Thoracic aorta (tissue), 2 donors: Measurements from ENCODE around the gene FGGY. TPM values are rescaled to one million over a fixed set of nuclear protein-coding genes. Genes with fewer than 3 reads are reported as not detected.

Source experiments
- ATAC-seq: fragments of 150-250 bp; one replicate; pipeline ENCODE4 v1.8.0; 2017; ENCODE audit warnings: low read depth; ENCODE audit not compliant: insufficient number of reproducible peaks, low FRiP score
- DNase-seq: peaks from one replicate; pipeline ENCODE4 v3.0.0-alpha.2; 2020; ENCODE audit warnings: low spot score
- H3K27ac ChIP-seq, 2 donors: fragments of 200-600 bp; sonication (generic); 1 replicate in 1 of 2; 2 replicates in 1 of 2; pipeline ENCODE4 v1.5.1; 2016; ENCODE audit warnings: mild to moderate bottlenecking in 2 of 2, moderate library complexity in 2 of 2
- H3K27me3 ChIP-seq: fragments of 200-600 bp; sonication (generic); replicated peaks from 2 replicates; pipeline ENCODE4 v1.6.0; 2016; ENCODE audit warnings: mild to moderate bottlenecking; ENCODE audit not compliant: insufficient read depth
- H3K36me3 ChIP-seq: fragments of 200-600 bp; sonication (generic); one replicate; pipeline ENCODE4 v1.5.1; 2016
- H3K4me1 ChIP-seq, 2 donors: fragments of 200-600 bp; sonication (generic); 1 replicate in 1 of 2; 2 replicates in 1 of 2; pipeline versions ENCODE4 v1.5.1 to v1.6.0; 2016; ENCODE audit warnings: low read depth in 2 of 2, mild to moderate bottlenecking in 1 of 2; ENCODE audit not compliant: control insufficient read depth in 1 of 2
- H3K4me3 ChIP-seq: fragments of 200-600 bp; sonication (generic); 2 replicates; pipeline ENCODE4 v1.5.1; 2016; ENCODE audit warnings: mild to moderate bottlenecking
- H3K9me3 ChIP-seq: fragments of 200-600 bp; sonication (generic); 2 replicates; pipeline ENCODE4 v1.5.1; 2016
- total RNA-seq, 2 donors: library from RNA; depleted of rRNA; stranded (reverse); fragments of >200 nt; gene quantifications; one replicate each; pipeline versions ENCODE4 v1.1.0 to v1.2.3, GENCODE V29; 2016
- TF ChIP-seq, protein P1 (sequence below): fragments of 200-600 bp; sonication (generic); IDR thresholded peaks from one replicate; pipeline ENCODE4 v1.5.1; 2019; ENCODE audit warnings: antibody characterized with exemption

FGGY gene
- total RNA-seq, 2 donors from 2014 or later = 6.5 to 9.9 TPM

- H3K4me3 ChIP-seq = no peak overlapping the region
- no peak overlapping the region for H3K27ac ChIP-seq
- H3K4me1 ChIP-seq = peaks cover 0 to 3% of the 10 kb centered on the region in 2 donors
- H3K27me3 ChIP-seq = no peaks in the 10 kb centered on the region
- DNase-seq = no peak
- no peaks in the 10 kb centered on the region for H3K36me3 ChIP-seq
- no peaks in the 10 kb centered on the region for H3K9me3 ChIP-seq
- no peak for ATAC-seq
- TF ChIP-seq, protein P1, sequence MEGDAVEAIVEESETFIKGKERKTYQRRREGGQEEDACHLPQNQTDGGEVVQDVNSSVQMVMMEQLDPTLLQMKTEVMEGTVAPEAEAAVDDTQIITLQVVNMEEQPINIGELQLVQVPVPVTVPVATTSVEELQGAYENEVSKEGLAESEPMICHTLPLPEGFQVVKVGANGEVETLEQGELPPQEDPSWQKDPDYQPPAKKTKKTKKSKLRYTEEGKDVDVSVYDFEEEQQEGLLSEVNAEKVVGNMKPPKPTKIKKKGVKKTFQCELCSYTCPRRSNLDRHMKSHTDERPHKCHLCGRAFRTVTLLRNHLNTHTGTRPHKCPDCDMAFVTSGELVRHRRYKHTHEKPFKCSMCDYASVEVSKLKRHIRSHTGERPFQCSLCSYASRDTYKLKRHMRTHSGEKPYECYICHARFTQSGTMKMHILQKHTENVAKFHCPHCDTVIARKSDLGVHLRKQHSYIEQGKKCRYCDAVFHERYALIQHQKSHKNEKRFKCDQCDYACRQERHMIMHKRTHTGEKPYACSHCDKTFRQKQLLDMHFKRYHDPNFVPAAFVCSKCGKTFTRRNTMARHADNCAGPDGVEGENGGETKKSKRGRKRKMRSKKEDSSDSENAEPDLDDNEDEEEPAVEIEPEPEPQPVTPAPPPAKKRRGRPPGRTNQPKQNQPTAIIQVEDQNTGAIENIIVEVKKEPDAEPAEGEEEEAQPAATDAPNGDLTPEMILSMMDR = no peak
Observed at GRCh38 chr1:59776960-59777852, 480.3 kb downstream of the FGGY start.

GRCh38 chr1:59779949-59780348 lies 483.1 kb downstream of the FGGY start:
- H3K27ac ChIP-seq = no peak overlapping the region
- ATAC-seq = no peak
- H3K36me3 ChIP-seq = no peaks in the 10 kb centered on the region
- H3K27me3 ChIP-seq = no peaks in the 10 kb centered on the region
- TF ChIP-seq, protein P1 = no peak
- no peak for DNase-seq
- H3K4me3 ChIP-seq = no peak overlapping the region
- H3K9me3 ChIP-seq = no peaks in the 10 kb centered on the region
- H3K4me1 ChIP-seq = peaks cover 0 to 3% of the 10 kb centered on the region in 2 donors

- no peak overlapping the region for H3K27ac ChIP-seq
- no peaks in the 10 kb centered on the region for H3K4me1 ChIP-seq
- no peaks in the 10 kb centered on the region for H3K27me3 ChIP-seq
- H3K36me3 ChIP-seq = no peaks in the 10 kb centered on the region
- TF ChIP-seq, protein P1 = no peak
- DNase-seq = no peak
- no peaks in the 10 kb centered on the region for H3K9me3 ChIP-seq
- ATAC-seq = no peak
- no peak overlapping the region for H3K4me3 ChIP-seq
Observed at GRCh38 chr1:59788825-59789224, 491.9 kb downstream of the FGGY start.

DNA sequence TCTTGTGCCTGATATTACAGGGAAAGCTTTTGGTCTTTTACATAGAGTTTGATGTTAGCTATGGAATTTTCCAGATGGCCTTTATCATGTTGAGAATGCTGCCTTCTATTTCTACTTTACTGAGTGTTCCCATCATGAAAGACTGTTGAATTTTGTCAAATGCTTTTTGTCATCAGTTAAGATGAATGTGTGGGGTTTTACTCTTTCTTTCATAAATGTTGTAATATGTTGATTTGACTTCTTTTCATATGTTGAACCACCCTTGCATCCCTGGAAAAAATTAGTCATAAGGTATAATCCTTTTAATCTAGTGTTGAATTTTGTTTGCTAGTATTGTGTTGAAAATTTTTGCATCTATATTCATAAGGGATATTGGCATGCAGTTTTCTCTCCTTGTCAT lies 501.7 kb downstream of the FGGY start:
- TF ChIP-seq, protein P1 = no peak
- no peak for ATAC-seq
- no peaks in the 10 kb centered on the region for H3K27me3 ChIP-seq

DNA sequence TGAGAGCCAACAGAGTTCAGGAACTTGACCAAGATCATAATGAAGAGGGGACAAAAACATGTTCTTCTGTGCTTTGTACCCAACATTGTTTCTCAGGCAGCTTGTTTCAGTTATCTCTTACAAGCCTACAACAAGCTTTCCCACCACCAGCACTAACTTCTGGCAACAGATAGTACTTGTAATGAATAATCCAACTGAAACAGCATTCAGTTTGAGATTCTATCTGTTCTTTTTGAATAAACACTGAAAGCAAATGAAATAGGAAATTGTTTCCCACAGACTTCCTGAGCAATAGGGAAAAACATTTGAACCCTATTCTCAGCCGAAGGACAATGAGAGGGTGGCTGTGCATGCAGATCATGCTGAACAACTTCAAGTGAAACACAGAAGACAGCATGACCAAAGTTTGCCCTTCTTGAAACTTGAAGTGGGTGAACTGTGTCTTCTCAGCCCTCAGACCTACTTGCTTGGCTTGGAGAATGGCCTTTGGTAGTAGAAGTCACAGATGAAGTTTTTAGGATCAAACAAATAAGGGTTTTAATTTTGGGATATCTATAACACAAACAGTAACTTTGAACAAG lies 506.7 kb downstream of the FGGY start:
- H3K36me3 ChIP-seq = no peaks in the 10 kb centered on the region
- H3K9me3 ChIP-seq = no peaks in the 10 kb centered on the region
- H3K4me3 ChIP-seq = no peak overlapping the region
- DNase-seq (no peak), ATAC-seq (no peak)
- no peaks in the 10 kb centered on the region for H3K27me3 ChIP-seq
- H3K4me1 ChIP-seq = no peaks in the 10 kb centered on the region
- H3K27ac ChIP-seq = no peak overlapping the region
- TF ChIP-seq, protein P1 = no peak

More for the DNA sequence above, 501.7 kb downstream of the FGGY start:
- H3K9me3 ChIP-seq = no peaks in the 10 kb centered on the region
- no peaks in the 10 kb centered on the region for H3K36me3 ChIP-seq
- H3K27ac ChIP-seq = no peak overlapping the region
- H3K4me3 ChIP-seq = no peak overlapping the region
- no peaks in the 10 kb centered on the region for H3K4me1 ChIP-seq
- no peak for DNase-seq
